Measurements from ENCODE around the gene SMARCC2.
"Not testable (repeated sequence)": the region's sequence is repeated elsewhere in the genome, so short reads cannot be mapped to it uniquely, and the experiment has no call there.

GRCh38 chr12:56156464-56157200 lies 32.7 kb downstream of the SMARCC2 start:
- TF ChIP-seq ZBTB7A (CRISPR knock-in tag; IDR thresholded peaks at IDR 0.05); CBFB (CRISPR knock-in tag; IDR thresholded peaks at IDR 0.05); ZNF501 (CRISPR knock-in tag; IDR thresholded peaks at IDR 0.05); ZNF430 (CRISPR knock-in tag; IDR thresholded peaks at IDR 0.05); SALL2 (CRISPR knock-in tag; IDR thresholded peaks at IDR 0.05); ELK4 (CRISPR knock-in tag; IDR thresholded peaks at IDR 0.05; ENCODE audit: borderline replicate concordance); ZFP82 (CRISPR knock-in tag; IDR thresholded peaks at IDR 0.05; ENCODE audit: borderline replicate concordance); ZNF574 (CRISPR knock-in tag; IDR thresholded peaks at IDR 0.05); POLR2A (IDR thresholded peaks at IDR 0.05; ENCODE audit: insufficient read depth in 1 of 2, low read depth in 2 of 2, low read length in 2 of 2); MTERF4 (CRISPR knock-in tag; IDR thresholded peaks at IDR 0.05); IKZF5 (CRISPR knock-in tag; IDR thresholded peaks at IDR 0.05); TCF12 (IDR thresholded peaks at IDR 0.05); TCF12 (CRISPR knock-in tag; IDR thresholded peaks at IDR 0.05): not testable (repeated sequence)
